Measurements from ENCODE around the gene AP3D1.

DNA sequence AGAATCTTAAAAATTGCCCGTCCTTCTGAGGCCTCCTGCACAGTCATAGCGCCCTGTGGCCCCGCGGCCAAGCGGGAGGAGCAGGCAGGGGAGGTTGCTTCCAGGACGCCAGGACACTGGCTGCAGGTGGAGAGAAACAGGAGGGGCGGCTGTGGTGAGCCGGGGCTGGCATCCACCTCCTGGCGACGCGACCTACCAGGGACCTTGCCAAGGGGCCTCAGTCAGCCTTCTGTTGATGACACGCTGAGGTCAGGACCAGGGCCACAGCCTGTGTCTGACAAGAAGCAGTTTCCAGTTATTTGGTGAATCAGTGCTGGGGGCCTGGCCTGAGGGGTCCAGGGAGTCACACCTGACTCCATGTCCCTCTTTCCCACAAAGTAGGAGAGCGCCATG is 87.0 kb downstream of the AP3D1 start:
- TF ChIP-seq, protein P1, sequence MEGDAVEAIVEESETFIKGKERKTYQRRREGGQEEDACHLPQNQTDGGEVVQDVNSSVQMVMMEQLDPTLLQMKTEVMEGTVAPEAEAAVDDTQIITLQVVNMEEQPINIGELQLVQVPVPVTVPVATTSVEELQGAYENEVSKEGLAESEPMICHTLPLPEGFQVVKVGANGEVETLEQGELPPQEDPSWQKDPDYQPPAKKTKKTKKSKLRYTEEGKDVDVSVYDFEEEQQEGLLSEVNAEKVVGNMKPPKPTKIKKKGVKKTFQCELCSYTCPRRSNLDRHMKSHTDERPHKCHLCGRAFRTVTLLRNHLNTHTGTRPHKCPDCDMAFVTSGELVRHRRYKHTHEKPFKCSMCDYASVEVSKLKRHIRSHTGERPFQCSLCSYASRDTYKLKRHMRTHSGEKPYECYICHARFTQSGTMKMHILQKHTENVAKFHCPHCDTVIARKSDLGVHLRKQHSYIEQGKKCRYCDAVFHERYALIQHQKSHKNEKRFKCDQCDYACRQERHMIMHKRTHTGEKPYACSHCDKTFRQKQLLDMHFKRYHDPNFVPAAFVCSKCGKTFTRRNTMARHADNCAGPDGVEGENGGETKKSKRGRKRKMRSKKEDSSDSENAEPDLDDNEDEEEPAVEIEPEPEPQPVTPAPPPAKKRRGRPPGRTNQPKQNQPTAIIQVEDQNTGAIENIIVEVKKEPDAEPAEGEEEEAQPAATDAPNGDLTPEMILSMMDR (IDR thresholded peaks at IDR 0.05), result no peak
- TF ChIP-seq POLR2AphosphoS5 (IDR thresholded peaks at IDR 0.05), result no peak
